Activated CD4-positive, alpha-beta T cell treated with anti-CD3 and anti-CD28 coated beads, Interleukin-2, Interleukin-6, amounts not matched to agents 100 ng/mL and 50 ng/mL, durations not matched to agents 16 hours and 8 hours (primary cell): Measurements from ENCODE around the gene PDE7B.
"Not testable (repeated sequence)": the region's sequence is repeated elsewhere in the genome, so short reads cannot be mapped to it uniquely, and the experiment has no call there.

Source experiments
- DNase-seq: peaks from one replicate; pipeline ENCODE4 v3.0.0-alpha.2; 2020

The PDE7B gene

DNA sequence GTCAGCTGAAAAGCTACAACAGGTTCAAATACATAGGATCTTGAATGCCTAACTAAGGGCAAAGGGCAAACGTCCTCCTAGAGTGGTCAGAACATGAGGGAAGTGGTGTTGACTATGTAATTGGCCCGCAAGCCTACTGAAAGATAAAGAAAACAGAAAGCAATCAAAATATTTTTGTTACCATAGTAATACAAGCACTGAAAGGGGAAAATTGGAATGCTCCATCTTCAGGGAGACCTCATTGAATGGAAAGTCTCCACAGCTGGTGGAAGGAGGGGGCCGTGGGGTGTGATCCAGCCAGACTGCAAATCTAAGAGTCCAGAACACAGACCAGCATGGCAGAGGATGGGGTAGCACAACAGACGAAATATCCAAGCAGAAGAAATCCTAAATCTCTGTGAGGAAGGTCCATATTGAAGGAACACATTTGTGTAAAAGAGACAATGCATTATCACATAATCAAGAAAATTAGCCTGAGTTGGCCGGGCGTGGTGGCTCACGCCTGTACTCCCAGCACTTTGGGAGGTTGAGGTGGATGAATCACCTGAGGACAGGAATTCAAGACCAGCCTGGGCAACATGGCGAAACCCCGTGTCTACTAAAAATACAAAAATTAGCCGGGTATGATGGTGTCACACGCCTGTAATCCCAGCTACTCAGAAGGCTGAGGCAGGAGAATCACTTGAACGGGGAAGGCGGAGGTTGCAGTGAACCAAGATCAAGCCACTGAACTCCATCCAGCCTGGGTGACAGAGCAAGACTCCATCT is 359.1 kb downstream of the PDE7B start:
- no peak for DNase-seq

GRCh38 chr6:136212608-136213007 is 361.1 kb downstream of the PDE7B start:
- no peak for DNase-seq

GRCh38 chr6:136213012-136213539 is 361.6 kb downstream of the PDE7B start:
- no peak for DNase-seq

GRCh38 chr6:136213853-136214252 is 362.4 kb downstream of the PDE7B start:
- DNase-seq: no peak

DNA sequence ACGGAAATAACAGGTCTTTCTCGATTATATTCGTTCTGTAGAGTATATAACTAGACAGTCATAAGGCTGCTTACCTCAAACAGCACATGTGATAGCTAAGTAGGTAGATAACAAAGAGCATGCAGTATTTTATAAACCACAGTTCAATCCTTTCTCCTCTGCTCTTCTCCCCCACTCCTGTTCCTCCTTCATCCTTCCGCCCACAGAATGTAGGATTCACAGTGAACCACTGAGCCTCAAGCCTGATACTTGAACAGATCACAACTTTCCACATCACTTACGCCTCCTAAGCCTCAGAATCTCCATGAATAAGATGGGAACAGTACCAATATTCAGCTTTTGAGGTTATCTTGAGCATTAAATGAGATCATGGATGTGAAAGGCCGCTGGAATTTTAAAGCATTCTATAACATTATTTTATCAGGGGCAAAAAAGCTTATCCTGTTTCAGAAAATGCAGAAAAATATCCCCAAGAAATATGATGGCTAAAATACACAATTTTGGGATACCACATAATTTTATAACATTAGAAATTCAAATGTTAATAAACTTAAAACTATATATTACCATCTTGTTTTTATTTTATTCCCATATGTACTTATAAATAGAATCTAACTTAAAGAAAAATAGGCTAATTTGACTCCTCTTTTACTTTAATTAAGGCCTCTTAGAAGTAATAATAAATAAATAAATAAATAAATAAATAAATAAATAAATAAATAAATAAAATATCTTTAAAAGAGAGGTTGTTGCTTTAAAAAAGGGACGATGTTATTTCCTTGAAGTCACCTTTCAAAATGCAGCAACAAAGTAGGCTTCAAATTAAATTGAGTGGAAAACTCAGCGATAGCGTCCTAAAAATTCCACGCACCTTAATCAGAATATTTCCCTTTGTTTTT is 365.3 kb downstream of the PDE7B start:
- DNase-seq: no peak

GRCh38 chr6:136224974-136225373 is 373.5 kb downstream of the PDE7B start:
- not testable (repeated sequence) for DNase-seq

GRCh38 chr6:136225496-136225895 is 374.0 kb downstream of the PDE7B start:
- peak; percentile 2 for DNase-seq

DNA sequence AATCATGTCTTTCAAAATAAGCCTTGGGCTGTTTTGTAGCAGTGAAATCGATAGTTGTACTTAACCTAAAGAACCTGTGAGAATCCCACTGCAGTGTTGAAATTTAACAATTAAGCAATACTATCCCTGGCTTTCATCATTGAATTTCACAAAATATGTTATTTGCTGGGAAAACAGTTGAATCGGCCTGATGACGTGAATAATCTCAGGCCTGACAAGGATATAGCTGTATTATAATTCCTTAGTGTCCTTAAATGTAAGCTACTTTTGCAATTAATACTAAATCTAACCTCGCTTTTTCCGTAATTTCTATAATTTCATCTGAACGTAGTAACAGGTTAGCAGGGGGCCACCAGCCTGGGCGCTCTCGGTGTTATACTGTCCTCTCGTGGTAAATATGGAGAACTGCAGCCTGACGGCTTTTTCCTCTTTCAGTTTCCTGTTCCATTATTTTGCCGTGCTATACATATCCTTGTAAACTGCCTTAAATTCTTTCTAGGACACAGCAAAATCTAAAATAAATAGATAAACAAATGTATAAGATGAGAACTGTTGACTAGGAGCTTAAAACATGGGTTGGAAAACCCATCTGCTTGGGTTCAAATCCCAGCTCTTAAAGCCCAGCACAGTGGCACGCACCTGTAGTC is 374.6 kb downstream of the PDE7B start:
- DNase-seq: peak; percentile 57

DNA sequence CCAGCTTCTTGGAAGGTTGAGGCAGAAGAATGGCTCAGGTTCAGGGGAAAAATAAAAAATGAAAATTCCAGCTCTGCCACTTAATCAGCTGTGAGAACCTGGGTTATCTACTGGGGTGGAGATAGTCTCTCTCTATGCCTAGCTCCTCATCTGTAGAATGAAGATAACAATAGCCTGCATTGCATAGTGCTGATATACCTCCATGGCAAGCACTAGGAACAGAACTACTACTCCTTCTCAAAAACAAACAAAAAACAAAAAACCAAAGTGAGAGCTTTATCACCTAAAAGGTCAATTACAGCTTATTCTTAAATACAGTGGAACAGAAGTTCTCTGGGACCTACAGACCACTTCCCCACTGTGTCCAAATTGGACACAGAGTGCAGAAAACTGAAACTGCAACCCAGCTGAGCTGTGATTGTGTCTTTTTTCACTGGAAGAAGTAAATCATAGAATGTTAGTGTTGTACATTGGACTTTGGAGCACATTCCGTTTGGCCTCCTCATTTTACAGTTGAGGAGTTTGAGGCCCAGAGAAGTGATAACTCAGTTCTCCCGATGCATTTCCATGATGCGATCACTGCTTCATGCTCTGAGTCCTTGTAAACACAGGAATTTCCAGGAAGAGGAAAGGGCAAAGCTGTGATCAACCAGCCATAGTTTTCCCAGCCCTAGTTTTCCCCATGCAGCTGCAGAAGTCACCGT is 375.3 kb downstream of the PDE7B start:
- no peak for DNase-seq

- no peak for DNase-seq
Measured at GRCh38 chr6:136228814-136229213, 377.3 kb downstream of the PDE7B start.

- no peak for DNase-seq
Measured at GRCh38 chr6:136230219-136230853, 378.8 kb downstream of the PDE7B start.

- DNase-seq: no peak
Measured at GRCh38 chr6:136232701-136233100, 381.2 kb downstream of the PDE7B start.

DNA sequence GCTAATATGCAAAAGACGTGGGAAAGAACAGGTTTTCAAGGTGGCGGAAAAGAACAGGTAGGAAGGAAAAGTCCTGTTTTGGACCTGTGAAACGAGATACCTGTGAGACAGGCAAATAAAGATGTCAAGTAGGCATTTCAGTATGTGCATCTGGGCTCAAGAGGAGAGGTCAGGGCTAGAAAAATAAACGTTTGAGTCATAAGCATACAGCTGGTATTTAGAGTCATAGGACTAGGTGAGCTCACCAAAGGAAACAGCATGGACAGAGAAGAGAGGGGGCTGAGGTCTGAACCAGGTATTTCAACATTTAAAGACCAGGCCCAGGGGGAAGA is 383.7 kb downstream of the PDE7B start:
- no peak for DNase-seq

- DNase-seq: no peak
Measured at GRCh38 chr6:136236466-136237293, 385.2 kb downstream of the PDE7B start.

GRCh38 chr6:136244061-136244616 is 392.6 kb downstream of the PDE7B start:
- no peak for DNase-seq
